ENCODE data around the gene ENOSF1.

DNA sequence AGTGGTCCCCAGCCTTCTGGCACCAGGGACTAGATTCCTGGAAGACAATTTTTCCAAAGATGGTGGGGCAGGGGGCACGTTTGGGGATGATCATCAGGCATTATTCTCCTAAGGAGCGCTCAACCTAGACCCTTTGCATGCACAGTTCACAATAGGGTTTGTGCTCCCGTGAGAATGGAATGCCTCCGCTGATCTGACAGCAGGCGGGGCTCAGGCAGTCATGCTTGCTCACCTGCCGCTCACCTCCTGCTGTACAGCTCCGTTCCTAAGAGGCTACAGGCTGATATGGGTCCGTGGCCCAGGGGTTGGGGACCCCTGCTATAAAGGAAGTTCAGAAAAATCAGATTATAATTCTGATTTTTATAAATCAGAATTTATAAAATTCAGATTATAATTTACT lies 77.3 kb downstream of the ENOSF1 start:
- TF ChIP-seq, protein P1, sequence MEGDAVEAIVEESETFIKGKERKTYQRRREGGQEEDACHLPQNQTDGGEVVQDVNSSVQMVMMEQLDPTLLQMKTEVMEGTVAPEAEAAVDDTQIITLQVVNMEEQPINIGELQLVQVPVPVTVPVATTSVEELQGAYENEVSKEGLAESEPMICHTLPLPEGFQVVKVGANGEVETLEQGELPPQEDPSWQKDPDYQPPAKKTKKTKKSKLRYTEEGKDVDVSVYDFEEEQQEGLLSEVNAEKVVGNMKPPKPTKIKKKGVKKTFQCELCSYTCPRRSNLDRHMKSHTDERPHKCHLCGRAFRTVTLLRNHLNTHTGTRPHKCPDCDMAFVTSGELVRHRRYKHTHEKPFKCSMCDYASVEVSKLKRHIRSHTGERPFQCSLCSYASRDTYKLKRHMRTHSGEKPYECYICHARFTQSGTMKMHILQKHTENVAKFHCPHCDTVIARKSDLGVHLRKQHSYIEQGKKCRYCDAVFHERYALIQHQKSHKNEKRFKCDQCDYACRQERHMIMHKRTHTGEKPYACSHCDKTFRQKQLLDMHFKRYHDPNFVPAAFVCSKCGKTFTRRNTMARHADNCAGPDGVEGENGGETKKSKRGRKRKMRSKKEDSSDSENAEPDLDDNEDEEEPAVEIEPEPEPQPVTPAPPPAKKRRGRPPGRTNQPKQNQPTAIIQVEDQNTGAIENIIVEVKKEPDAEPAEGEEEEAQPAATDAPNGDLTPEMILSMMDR (conservative IDR thresholded peaks at IDR 0.05): no peak
- no peak for TF ChIP-seq EZH2 (IDR thresholded peaks at IDR 0.05; ENCODE audit: low read depth)
